Activated gamma-delta T cell treated with anti-CD3 and anti-CD28 coated beads, Interleukin-2, amount 50 U/mL, for 16 hours (primary cell): ENCODE measurements around the gene RAB40A.
"Not testable (repeated sequence)": the region's sequence is repeated elsewhere in the genome, so short reads cannot be mapped to it uniquely, and the experiment has no call there.

Experiments used
- DNase-seq: peaks from one replicate; pipeline ENCODE4 v3.0.0-alpha.2; 2020; ENCODE audit warnings: low read depth

RAB40A gene

DNA sequence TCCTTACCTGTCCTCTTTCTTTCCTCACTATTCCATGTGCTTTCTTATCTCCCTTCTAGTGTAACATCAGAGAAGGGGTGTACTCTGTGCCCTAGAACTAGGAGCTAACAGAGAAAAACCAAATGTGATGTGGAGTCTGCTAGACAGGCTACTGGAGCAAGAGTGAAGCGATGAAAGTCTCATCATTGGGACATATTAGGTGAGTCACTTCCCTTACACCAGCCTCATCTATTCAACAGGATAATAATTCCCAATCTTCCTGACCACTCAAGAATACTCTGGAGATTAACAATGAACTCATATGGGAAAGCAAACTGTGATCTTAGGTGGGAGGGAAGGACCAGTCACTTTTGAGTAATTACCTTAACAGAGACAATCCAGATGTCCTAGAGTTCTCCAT lies 58.1 kb downstream of the RAB40A start:
- no peak for DNase-seq

DNA sequence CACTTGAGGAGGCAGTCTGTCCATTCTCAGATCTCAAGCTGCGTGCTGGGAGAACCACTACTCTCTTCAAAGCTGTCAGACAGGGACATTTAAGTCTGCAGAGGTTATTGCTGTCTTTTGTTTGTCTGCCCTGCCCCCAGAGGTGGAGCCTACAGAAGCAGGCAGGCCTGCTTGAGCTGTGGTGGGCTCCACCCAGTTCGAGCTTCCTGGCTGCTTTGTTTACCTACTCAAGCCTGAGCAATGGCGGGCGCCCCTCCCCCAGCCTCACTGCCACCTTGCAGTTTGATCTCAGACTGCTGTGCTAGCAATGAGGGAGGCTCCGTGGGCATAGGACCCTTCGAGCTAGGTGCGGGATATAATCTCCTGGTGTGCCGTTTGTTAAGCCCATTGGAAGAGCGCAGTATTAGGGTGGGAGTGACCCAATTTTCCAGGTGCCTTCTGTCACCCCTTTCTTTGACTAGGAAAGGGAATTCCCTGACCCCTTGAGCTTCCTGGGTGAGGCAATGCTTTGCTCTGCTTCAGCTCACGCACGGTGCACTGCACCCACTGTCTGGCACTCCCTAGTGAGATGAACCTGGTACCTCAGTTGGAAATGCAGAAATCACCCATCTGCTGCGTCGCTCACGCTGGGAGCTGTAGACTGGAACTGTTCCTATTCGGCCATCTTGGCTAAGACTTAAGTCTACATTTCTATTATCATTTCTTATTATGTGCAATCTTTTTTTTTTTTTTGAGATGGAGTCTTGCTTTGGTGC lies 59.1 kb downstream of the RAB40A start:
- not testable (repeated sequence) for DNase-seq

DNA sequence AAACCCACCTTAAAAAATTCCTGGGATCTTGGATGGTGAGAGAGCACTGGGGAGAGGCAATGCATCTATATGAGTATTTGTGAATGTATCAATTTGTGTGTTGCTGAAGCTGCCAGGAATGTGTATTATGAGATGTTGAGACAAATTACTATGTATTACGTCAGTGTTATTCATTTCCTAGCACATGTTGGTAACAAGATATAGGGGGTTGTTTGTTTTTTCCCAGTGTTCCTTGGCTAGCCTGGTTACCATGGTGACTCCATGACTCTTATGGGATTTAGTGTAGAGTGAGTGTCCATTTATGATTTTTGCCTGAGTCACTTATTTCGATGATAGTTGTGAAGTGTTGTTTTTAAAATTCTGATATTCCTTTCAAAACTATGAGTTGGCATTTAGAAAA lies 65.6 kb downstream of the RAB40A start:
- DNase-seq: no peak
